ENCODE measurements around the gene TFCP2L1. TPM values are rescaled to one million over a fixed set of nuclear protein-coding genes. Genes with fewer than 3 reads are reported as not detected.

The TFCP2L1 gene
- total and polyA plus RNA-seq, 11 donors: 0.04 to 1.5 (median 0.17) TPM; not detected in 1

DNA sequence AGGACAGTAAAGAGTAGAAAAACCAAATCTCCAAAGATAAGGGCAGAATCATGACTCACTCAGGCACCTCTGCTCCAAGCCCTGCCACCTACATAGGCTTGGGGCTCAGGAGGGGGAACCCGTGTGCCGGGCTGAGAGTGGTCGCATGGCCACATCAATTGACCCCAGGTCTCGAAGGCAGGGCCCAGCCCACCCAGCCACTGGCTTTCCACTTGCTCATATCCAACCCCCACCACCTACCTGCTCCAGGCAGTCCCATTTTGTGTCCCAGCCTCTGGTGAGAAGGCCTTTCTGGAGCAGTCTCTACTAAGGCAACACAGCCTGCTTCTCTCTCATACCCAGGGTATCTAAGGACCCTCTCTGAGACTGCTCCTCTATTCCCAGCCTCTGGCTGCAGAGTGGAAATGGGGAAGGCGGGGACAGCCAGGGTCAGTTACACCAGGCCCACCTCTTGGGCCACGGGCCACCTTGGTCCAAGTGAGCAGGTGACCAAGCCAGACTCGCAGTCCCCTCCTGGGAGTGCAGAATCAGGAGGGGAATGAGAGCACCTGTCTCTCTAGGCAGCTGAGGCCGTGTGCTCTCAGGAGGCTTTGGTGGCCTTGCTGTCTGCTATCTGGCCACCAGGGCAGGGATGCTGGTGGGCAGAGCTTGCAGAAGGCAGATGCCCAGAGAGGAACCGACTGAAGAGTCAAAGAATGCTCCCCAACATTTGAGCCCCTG is 20.8 kb downstream of the TFCP2L1 start:
- Histone ChIP-seq H3K27me3 (peaks cover 0 to 3% (median 0%) of the 10 kb centered on the region in 9 donors), H3K9me3 (no peaks in the 10 kb centered on the region), H3K36me3 (no peaks in the 10 kb centered on the region), H3K4me3 (no peak overlapping the region), H3K4me1 (peaks cover 0 to 7% (median 0%) of the 10 kb centered on the region in 12 donors), H3K27ac (no peak overlapping the region)
- TF ChIP-seq, protein P1, sequence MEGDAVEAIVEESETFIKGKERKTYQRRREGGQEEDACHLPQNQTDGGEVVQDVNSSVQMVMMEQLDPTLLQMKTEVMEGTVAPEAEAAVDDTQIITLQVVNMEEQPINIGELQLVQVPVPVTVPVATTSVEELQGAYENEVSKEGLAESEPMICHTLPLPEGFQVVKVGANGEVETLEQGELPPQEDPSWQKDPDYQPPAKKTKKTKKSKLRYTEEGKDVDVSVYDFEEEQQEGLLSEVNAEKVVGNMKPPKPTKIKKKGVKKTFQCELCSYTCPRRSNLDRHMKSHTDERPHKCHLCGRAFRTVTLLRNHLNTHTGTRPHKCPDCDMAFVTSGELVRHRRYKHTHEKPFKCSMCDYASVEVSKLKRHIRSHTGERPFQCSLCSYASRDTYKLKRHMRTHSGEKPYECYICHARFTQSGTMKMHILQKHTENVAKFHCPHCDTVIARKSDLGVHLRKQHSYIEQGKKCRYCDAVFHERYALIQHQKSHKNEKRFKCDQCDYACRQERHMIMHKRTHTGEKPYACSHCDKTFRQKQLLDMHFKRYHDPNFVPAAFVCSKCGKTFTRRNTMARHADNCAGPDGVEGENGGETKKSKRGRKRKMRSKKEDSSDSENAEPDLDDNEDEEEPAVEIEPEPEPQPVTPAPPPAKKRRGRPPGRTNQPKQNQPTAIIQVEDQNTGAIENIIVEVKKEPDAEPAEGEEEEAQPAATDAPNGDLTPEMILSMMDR (IDR thresholded peaks at IDR 0.05): no peak
- TF ChIP-seq POLR2A (IDR thresholded peaks at IDR 0.05): no peak
- 83 to 88% (median 86%) methylated on average over 8 to 9 of the region's 9 CpGs for WGBS, 4 donors
- no peak for DNase-seq
- ATAC-seq: peak in 1 of 4 donors; percentile 24
- intact Hi-C loops (cut with DNase I): no loop called here

- 62 to 82% (median 70%) methylated on average over 12 of the region's 12 CpGs for WGBS, 4 donors
- Histone ChIP-seq H3K9me3 (no peaks in the 10 kb centered on the region), H3K36me3 (no peaks in the 10 kb centered on the region), H3K4me3 (no peak overlapping the region), H3K27ac (no peak overlapping the region), H3K27me3 (no peaks in the 10 kb centered on the region), H3K4me1 (peaks cover 0 to 7% (median 0%) of the 10 kb centered on the region in 12 donors)
- DNase-seq: no peak
- intact Hi-C loops (cut with DNase I): no loop called here
- no peak for TF ChIP-seq POLR2A (IDR thresholded peaks at IDR 0.05)
- TF ChIP-seq, protein P1 (IDR thresholded peaks at IDR 0.05): no peak
- peak; percentile 29 to 71 (median 52) for ATAC-seq
These were observed 24.4 kb downstream of the TFCP2L1 start for GRCh38 chr2:121260370-121261154.

DNA sequence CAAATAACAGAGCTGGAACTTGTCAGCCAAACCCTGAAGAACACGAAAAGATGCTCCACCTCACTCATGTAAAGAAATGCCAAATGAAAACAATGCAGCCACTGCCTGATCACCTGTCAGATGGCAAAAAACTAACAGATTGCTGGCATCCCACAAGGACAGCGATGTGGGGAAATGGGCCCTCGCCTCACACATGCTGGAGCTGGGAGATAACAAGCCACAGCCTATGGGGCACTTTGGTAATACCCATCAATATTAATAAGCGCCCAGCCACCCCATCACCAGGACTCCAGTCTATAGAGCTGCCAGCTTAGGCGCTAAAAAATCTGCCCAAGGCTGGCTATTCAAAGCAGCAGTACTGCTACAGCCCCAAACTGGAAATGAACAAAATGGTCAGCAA is 27.0 kb downstream of the TFCP2L1 start:
- Histone ChIP-seq H3K27ac (no peak overlapping the region), H3K27me3 (no peaks in the 10 kb centered on the region), H3K9me3 (no peaks in the 10 kb centered on the region), H3K4me1 (peaks cover 0 to 7% (median 0%) of the 10 kb centered on the region in 12 donors), H3K36me3 (no peaks in the 10 kb centered on the region), H3K4me3 (no peak overlapping the region)
- ATAC-seq: no peak
- TF ChIP-seq POLR2A (IDR thresholded peaks at IDR 0.05): no peak
- TF ChIP-seq, protein P1 (IDR thresholded peaks at IDR 0.05): no peak
- no peak for DNase-seq
- 86 to 96% (median 88%) methylated on average over 5 of the region's 5 CpGs for WGBS, 4 donors
- intact Hi-C loops (cut with DNase I): no loop called here

DNA sequence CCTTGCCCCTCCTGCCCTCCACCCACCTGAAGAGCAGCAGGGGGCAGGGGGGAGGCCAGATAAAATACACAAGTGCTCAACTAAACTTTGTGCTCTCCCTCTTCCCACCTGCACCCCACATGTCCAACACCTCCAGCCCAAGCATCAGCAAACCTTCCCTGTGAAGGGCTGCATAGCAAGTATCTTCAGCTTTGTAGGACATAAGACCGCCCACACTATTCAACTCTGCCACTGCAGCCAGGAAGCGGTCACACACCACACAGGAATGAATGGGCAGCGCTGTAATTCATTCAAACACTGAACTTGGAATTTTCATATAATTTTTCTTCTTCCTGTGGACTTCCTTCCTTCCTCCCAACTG is 27.5 kb downstream of the TFCP2L1 start:
- no peaks in the 10 kb centered on the region for H3K27me3 ChIP-seq
- ATAC-seq (no peak), DNase-seq (no peak)
- H3K36me3 ChIP-seq: no peaks in the 10 kb centered on the region
- no peaks in the 10 kb centered on the region for H3K9me3 ChIP-seq
- WGBS, 4 donors: 49 to 67% (median 65%) methylated on average over 3 of the region's 3 CpGs
- H3K4me3 ChIP-seq: no peak overlapping the region
- peaks cover 0 to 7% (median 0%) of the 10 kb centered on the region in 12 donors for H3K4me1 ChIP-seq
- TF ChIP-seq POLR2A (IDR thresholded peaks at IDR 0.05): no peak
- TF ChIP-seq, protein P1 (IDR thresholded peaks at IDR 0.05): no peak
- no peak overlapping the region for H3K27ac ChIP-seq
- intact Hi-C loops (cut with DNase I): no loop called here
